HL-60 (cell line): ENCODE data around the gene CD48.

ENCODE experiments used
- DNase-seq, 2 experiments: peaks; one replicate each; pipeline ENCODE4 v3.0.0-alpha.2; 2010 to 2020; ENCODE audit warnings: low read depth in 1 of 2, low spot score in 1 of 2
- H3K27ac ChIP-seq: fragments of 250-450 bp; sonication (Bioruptor Pico); replicated peaks from 2 replicates; pipeline ENCODE4 v1.5.1; 2020; ENCODE audit warnings: mild to moderate bottlenecking, moderate library complexity
- H3K27me3 ChIP-seq: fragments of 250-450 bp; sonication (Bioruptor Pico); 2 replicates; pipeline ENCODE4 v1.5.1; 2021; ENCODE audit warnings: mild to moderate bottlenecking, moderate library complexity; ENCODE audit not compliant: insufficient read depth, poor library complexity, severe bottlenecking
- H3K4me3 ChIP-seq: replicated peaks from 2 replicates; pipeline ENCODE4 v1.5.1; 2011; ENCODE audit warnings: mild to moderate bottlenecking, control low read depth, low read length; ENCODE audit not compliant: insufficient read depth
- CTCF ChIP-seq: IDR thresholded peaks from one replicate; pipeline ENCODE4 v1.5.1; 2011; ENCODE audit warnings: low read length, control low read depth, inconsistent platforms; ENCODE audit not compliant: insufficient read depth
- GABPA ChIP-seq: IDR thresholded peaks from 2 replicates; pipeline ENCODE4 v1.6.1; 2012; ENCODE audit warnings: low read depth
- POLR2AphosphoS5 ChIP-seq: IDR thresholded peaks from 2 replicates; pipeline ENCODE4 v1.6.1; 2012; ENCODE audit warnings: low read depth
- REST ChIP-seq: IDR thresholded peaks from 2 replicates; pipeline ENCODE4 v1.6.1; 2012; ENCODE audit warnings: low read depth; ENCODE audit not compliant: insufficient replicate concordance
- SPI1 ChIP-seq: IDR thresholded peaks from 2 replicates; pipeline ENCODE4 v1.6.1; 2012; ENCODE audit warnings: low read depth, mild to moderate bottlenecking, borderline replicate concordance

CD48 gene

DNA sequence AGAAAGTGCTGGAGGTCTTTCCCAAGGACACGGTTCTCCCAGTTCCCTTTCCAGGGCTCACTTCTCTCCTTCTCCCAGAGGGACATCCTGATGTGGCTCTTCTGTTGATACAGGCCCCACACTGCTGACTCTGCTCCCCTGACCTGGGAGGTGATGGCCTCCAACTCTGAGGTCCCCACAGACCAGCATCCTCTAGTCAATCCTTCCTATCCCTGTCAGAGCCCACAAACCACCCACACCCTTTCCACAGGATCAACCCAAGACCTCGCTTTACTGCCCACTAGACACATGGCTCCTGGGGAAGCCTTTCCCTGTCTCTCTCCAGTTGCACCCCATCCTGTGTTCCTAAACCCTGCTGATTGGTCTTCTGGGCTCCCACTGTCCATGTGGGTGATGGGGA, 39.0 kb upstream of the CD48 start:
- TF ChIP-seq POLR2AphosphoS5 (no peak), GABPA (no peak), SPI1 (no peak), REST (no peak), CTCF (no peak)
- Histone ChIP-seq H3K4me3 (no peak overlapping the region), H3K27me3 (no peaks in the 10 kb centered on the region), H3K27ac (no peak overlapping the region)
- DNase-seq: no peak

- TF ChIP-seq CTCF (no peak), SPI1 (no peak)
- Histone ChIP-seq H3K27ac (no peak overlapping the region), H3K27me3 (no peaks in the 10 kb centered on the region), H3K4me3 (no peak overlapping the region)
- peak in 1 of 2 experiments; percentile 50 for DNase-seq
These were observed 37.3 kb upstream of the CD48 start for GRCh38 chr1:160748878-160749269.

GRCh38 chr1:160748181-160748877, 36.7 kb upstream of the CD48 start:
- Histone ChIP-seq H3K27me3 (no peaks in the 10 kb centered on the region), H3K27ac (no peak overlapping the region), H3K4me3 (no peak overlapping the region)
- no peak for DNase-seq
- no peak for TF ChIP-seq CTCF
- TF ChIP-seq SPI1: no peak
- TF ChIP-seq REST: no peak
- no peak for TF ChIP-seq GABPA
- TF ChIP-seq POLR2AphosphoS5: no peak

DNA sequence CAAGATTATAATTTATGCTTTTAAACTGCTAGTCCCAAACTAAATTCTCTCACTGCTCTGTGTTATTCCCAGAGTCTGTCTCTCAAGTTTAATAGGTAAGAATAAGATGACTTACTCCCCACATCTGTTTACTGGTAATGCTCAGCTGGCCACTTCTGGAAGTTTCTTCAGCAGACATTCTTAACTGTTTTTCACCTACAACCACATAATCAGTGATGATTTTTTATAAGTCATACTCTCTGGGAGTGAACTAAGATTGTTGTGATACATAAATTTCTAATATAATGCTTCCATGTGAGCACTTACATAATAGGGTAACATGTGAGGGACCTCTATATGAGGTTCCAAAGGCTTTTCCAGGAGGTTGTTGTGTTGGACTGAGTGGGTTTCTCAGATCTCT, 36.1 kb upstream of the CD48 start:
- DNase-seq: no peak
- Histone ChIP-seq H3K4me3 (no peak overlapping the region), H3K27ac (no peak overlapping the region), H3K27me3 (no peaks in the 10 kb centered on the region)
- TF ChIP-seq GABPA (no peak), CTCF (no peak), SPI1 (no peak), POLR2AphosphoS5 (no peak), REST (no peak)
